ENCODE measurements around the gene IP6K2. TPM values are rescaled to one million over a fixed set of nuclear protein-coding genes. Genes with fewer than 3 reads are reported as not detected.

The IP6K2 gene
- total RNA-seq, 4 donors from 2014 or later = 64.3 to 145 (median 93.0) TPM

DNA sequence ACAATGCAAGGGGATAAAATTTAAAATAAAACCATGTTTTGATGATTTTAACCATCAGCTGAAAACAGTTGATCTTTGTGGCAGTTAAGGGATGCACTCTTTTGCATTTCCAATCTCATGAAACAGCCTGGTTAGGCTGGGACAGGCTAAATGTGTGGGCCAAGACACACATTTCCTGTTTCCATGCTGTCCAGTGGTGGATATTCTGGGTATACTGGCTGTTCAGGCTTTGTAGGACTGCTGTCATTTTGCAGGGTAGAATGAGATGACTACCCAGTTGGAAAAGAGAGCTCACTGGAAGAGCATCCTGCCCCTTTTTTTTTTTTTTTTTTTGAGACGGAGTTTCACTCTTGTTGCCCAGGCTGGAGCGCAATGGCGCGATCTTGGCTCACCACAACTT, 42.0 kb upstream of the IP6K2 start:
- Histone ChIP-seq H3K36me3 (peaks cover 0 to 14% of the 10 kb centered on the region in 2 donors), H3K27me3 (no peaks in the 10 kb centered on the region), H3K4me1 (no peaks in the 10 kb centered on the region), H3K27ac (no peak overlapping the region), H3K9me3 (no peaks in the 10 kb centered on the region), H3K4me3 (replicated peaks in 1 of 3) (no peak overlapping the region)
- no peak for TF ChIP-seq POLR2A (IDR thresholded peaks at IDR 0.05)
- TF ChIP-seq, protein P1, sequence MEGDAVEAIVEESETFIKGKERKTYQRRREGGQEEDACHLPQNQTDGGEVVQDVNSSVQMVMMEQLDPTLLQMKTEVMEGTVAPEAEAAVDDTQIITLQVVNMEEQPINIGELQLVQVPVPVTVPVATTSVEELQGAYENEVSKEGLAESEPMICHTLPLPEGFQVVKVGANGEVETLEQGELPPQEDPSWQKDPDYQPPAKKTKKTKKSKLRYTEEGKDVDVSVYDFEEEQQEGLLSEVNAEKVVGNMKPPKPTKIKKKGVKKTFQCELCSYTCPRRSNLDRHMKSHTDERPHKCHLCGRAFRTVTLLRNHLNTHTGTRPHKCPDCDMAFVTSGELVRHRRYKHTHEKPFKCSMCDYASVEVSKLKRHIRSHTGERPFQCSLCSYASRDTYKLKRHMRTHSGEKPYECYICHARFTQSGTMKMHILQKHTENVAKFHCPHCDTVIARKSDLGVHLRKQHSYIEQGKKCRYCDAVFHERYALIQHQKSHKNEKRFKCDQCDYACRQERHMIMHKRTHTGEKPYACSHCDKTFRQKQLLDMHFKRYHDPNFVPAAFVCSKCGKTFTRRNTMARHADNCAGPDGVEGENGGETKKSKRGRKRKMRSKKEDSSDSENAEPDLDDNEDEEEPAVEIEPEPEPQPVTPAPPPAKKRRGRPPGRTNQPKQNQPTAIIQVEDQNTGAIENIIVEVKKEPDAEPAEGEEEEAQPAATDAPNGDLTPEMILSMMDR (IDR thresholded peaks at IDR 0.05) = no peak
- intact Hi-C loops (cut with DNase I) = no loop called here
- WGBS, 2 donors = 95 to 96% methylated on average over 4 of the region's 4 CpGs
- DNase-seq = no peak

DNA sequence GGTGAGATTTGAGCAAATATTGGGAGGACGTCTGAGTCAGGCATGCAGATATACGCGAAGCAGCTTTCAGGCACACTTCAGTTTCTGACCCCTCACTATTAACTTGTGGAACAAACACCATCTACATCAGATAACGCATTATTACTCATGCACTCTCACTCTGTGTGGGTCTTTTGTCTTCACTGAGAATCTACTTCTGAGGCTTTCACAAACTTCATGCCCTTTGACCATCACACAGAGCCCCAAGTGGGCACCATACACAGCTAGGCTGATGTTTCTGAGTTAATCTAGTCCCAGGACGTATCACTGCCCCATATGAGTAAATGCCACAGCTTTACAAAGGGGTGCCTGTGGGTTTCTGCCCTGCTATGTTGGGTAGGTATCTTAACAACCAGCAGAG, 39.6 kb upstream of the IP6K2 start:
- no peak overlapping the region for H3K4me3 ChIP-seq (replicated peaks in 1 of 3)
- H3K4me1 ChIP-seq = no peaks in the 10 kb centered on the region
- no peak for DNase-seq
- H3K9me3 ChIP-seq = no peaks in the 10 kb centered on the region
- WGBS, 2 donors = 92 to 95% methylated on average over 5 of the region's 5 CpGs
- H3K36me3 ChIP-seq = peaks cover 3 to 4% of the 10 kb centered on the region in 2 donors
- no peak for TF ChIP-seq POLR2A (IDR thresholded peaks at IDR 0.05)
- TF ChIP-seq, protein P1 (IDR thresholded peaks at IDR 0.05) = no peak
- intact Hi-C loops (cut with DNase I) = no loop called here
- no peak overlapping the region for H3K27ac ChIP-seq
- H3K27me3 ChIP-seq = no peaks in the 10 kb centered on the region

DNA sequence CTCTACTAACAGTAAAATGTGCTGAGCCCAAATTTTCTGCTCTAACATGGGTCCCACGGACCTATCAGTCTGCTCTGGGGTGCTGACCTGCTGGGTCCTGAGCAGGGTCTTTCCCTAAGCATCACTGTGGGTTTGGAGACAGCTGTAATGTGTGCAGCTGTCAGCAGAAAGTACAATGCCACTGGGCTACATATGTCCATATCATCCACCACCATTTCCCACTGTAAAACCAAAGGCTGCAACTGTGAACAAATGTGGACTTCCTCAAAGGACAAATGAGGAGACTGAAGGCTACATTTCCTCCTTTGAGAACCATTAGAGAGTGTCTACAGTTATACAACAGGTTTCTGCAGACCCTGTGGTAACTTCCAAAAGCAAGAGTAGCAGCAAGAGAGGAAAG, 33.8 kb upstream of the IP6K2 start:
- Histone ChIP-seq H3K4me1 (peaks cover 0 to 7% of the 10 kb centered on the region in 2 donors), H3K27ac (no peak overlapping the region), H3K36me3 (peaks cover 17 to 21% of the 10 kb centered on the region in 2 donors), H3K27me3 (no peaks in the 10 kb centered on the region), H3K9me3 (no peaks in the 10 kb centered on the region), H3K4me3 (replicated peaks in 1 of 3) (no peak overlapping the region)
- intact Hi-C loops (cut with DNase I) = no loop called here
- TF ChIP-seq, protein P1 (IDR thresholded peaks at IDR 0.05) = no peak
- no peak for TF ChIP-seq POLR2A (IDR thresholded peaks at IDR 0.05)
- WGBS, 2 donors = 85 to 91% methylated on average over 1 of the region's 1 CpG
- DNase-seq = no peak

DNA sequence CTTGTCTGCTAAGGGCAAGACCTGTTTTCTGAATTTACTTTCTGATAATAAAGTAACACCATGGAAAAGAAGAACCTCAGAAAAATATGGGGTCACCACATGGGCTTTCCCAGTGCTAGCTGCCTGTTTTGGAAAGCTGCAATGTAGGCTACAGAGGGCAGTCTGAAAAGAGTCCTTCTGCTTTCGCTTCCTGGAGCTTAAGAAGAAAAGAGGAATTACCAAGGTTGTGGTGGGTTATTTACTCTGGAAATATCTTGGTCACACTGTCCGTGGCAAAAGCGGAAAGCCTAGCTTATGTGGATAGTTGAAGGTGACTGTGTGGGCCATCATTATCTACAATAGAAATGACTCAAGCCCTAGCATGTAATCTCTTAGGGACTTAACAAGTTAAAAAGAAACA, 31.7 kb upstream of the IP6K2 start:
- Histone ChIP-seq H3K4me1 (peaks cover 0 to 7% of the 10 kb centered on the region in 2 donors), H3K27me3 (no peaks in the 10 kb centered on the region), H3K36me3 (peaks cover 17 to 21% of the 10 kb centered on the region in 2 donors), H3K4me3 (replicated peaks in 1 of 3) (no peak overlapping the region), H3K9me3 (no peaks in the 10 kb centered on the region), H3K27ac (no peak overlapping the region)
- intact Hi-C loops (cut with DNase I) = no loop called here
- TF ChIP-seq, protein P1 (IDR thresholded peaks at IDR 0.05) = no peak
- WGBS, 2 donors = 94 to 100% methylated on average over 3 of the region's 3 CpGs
- no peak for DNase-seq

DNA sequence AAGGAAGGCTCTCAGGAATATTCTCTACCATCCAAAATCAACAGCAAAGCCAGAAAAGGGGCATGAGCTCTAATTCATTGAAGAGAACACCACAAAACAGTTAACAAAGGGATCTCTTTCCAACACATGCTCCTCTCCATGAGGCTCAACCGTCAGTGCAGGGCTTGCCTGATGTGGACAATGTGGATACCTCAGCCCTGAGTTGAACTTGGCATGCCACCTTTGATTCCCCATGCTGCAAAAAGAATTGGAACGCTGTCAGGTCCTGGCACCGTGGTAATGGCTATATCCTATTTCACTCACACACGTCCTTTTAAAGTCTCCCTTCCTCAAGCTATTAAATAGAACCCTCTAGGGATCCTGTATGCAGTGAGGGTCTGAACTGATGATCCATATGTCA, 30.7 kb upstream of the IP6K2 start:
- Histone ChIP-seq H3K27ac (peak overlapping the region in 1 of 3 donors; percentile 56), H3K27me3 (no peaks in the 10 kb centered on the region), H3K9me3 (no peaks in the 10 kb centered on the region), H3K36me3 (peaks cover 17 to 21% of the 10 kb centered on the region in 2 donors), H3K4me1 (peaks cover 0 to 7% of the 10 kb centered on the region in 2 donors), H3K4me3 (replicated peaks in 1 of 3) (no peak overlapping the region)
- DNase-seq = no peak
- intact Hi-C loops (cut with DNase I) = no loop called here
- WGBS, 2 donors = 67% methylated on average over 4 of the region's 4 CpGs
- TF ChIP-seq, protein P1 (IDR thresholded peaks at IDR 0.05) = no peak
- no peak for TF ChIP-seq POLR2A (IDR thresholded peaks at IDR 0.05)

Data from thyroid gland (tissue), 4 donors.